Adrenal gland (tissue), 19 donors: Measurements from ENCODE around the gene CCNE1. TPM values are rescaled to one million over a fixed set of nuclear protein-coding genes. Genes with fewer than 3 reads are reported as not detected.

Experiments used
- DNase-seq, 7 donors: peaks; one replicate each; pipeline ENCODE4 v3.0.0-alpha.2; 2019 to 2020
- H3K27ac ChIP-seq, 5 donors: fragments of 200-600 bp; sonication (generic) in 4 of 5; 1 replicate in 3 of 5; 2 replicates in 2 of 5; pipeline versions ENCODE4 v1.5.1 to v1.8.0; 2016 to 2020; ENCODE audit warnings: mild to moderate bottlenecking in 1 of 5
- H3K27me3 ChIP-seq: fragments of 200-600 bp; 2 replicates; pipeline ENCODE4 v1.8.0; 2021
- H3K36me3 ChIP-seq, 2 donors: fragments of 200-600 bp; replicated peaks in 1 of 2; 1 replicate in 1 of 2; 2 replicates in 1 of 2; pipeline versions ENCODE4 v1.5.1 to v1.8.0; 2018 to 2022
- H3K4me1 ChIP-seq, 2 donors: fragments of 200-600 bp; replicated peaks in 1 of 2; 1 replicate in 1 of 2; 2 replicates in 1 of 2; pipeline versions ENCODE4 v1.5.1 to v1.8.0; 2018 to 2021
- H3K4me3 ChIP-seq, 4 donors: fragments of 200-600 bp; sonication (generic) in 3 of 4; one replicate each; pipeline ENCODE4 v1.5.1; 2016 to 2018
- H3K9me3 ChIP-seq, 3 donors: fragments of 200-600 bp; sonication (generic) in 1 of 3; replicated peaks in 1 of 3; 1 replicate in 2 of 3; 2 replicates in 1 of 3; pipeline versions ENCODE4 v1.5.1 to v1.8.0; 2016 to 2021
- CTCF ChIP-seq, 6 experiments: fragments of 450-650 bp in 4 of 6; fragments of 200-600 bp in 2 of 6; sonication (generic) in 1 of 6; IDR thresholded peaks; 1 replicate in 5 of 6; 2 replicates in 1 of 6; pipeline versions ENCODE4 v1.5.1 to v1.8.0; 2016 to 2021; ENCODE audit warnings: antibody characterized with exemption in 6 of 6, mild to moderate bottlenecking in 2 of 6, moderate library complexity in 1 of 6
- POLR2A ChIP-seq, 2 donors: fragments of 450-650 bp; IDR thresholded peaks; one replicate each; pipeline ENCODE4 v1.6.1; 2017; ENCODE audit warnings: antibody characterized with exemption in 2 of 2, mild to moderate bottlenecking in 2 of 2, moderate library complexity in 1 of 2
- WGBS, 4 donors: extraction: QIAGEN DNeasy Blood & Tissue Kit in 2 of 4; methylation state at CpG; one replicate each; pipeline versions ENCODE4 v1.1.5 to v1.1.7; 2013 to 2017; 5-methylcytosine and 5-hydroxymethylcytosine counted together
- intact Hi-C, 2 donors: fragments of 100-400 bp; cut with DNase I; formaldehyde crosslinking; loops; one replicate each; pipeline versions ENCODE4 v1.14.1 to v1.15.0; 2022 to 2023
- long read RNA-seq, 10 donors: library from polyadenylated mRNA in 3 of 10; unstranded in 2 of 10; stranded (forward) in 1 of 10; transcript quantifications; one replicate each; pipeline ENCODE4 v2.0.0 and lab custom pipeline, GENCODE V29; 2021 to 2026
- polyA plus RNA-seq, 3 donors: library from polyadenylated mRNA; stranded (reverse); fragments of 200-250 nt in 2 of 3; fragments of 350-450 nt in 1 of 3; fragmentation: Illumina TruSeq in 1 of 3; extraction: RNeasy Lipid Tissue Mini Kit (QIAGEN cat#74804) in 1 of 3; gene quantifications; one replicate each; pipeline ENCODE4 v1.2.3, GENCODE V29; 2013 to 2014
- total RNA-seq, 9 donors: library from RNA; depleted of rRNA in 4 of 9; stranded (reverse); fragments of >200 nt in 4 of 9; fragments of 120-200 nt in 1 of 9; fragmentation: NEBNext Ultra II Directional in 1 of 9; extraction: Animal tissue kit (Norgen Biotek cat#: 25700) in 1 of 9; gene quantifications; one replicate each; pipeline versions ENCODE4 v1.1.0 to v1.2.4, GENCODE V29; 2013 to 2023
- donor health status: healthy with polysubstance abuse.
- donor health status: Bipolar disorder and iron deficiency.
- donor health status: DM: yes; HTN: yes; CAD: no.
- donor health status: DM: no; HTN: no; CAD: no.
- donor health status: DM: no; HTN: no; CAD: no.
- donor health status: DM: yes; HTN: yes; CAD: no.

CCNE1 gene
- total RNA-seq = 10 to 100 TPM in 1 of 9 donors, 1 to 10 TPM in 8; 3.0 to 67.7 (median 7.0) TPM
- polyA plus RNA-seq = 10 to 100 TPM in 1 of 3 donors, 1 to 10 TPM in 2; 8.5 to 10.8 (median 9.5) TPM
- long read RNA-seq, donor 1, transcript CCNE1-201 (12 exons, 2,043 nt) = major isoform, 6 of 6 reads
- long read RNA-seq, donor 1, partial matches to known transcripts = 0 of 6 reads
- long read RNA-seq, donor 1, other reads (novel, unspliced or antisense) = 0 of 6 reads
- long read RNA-seq, donor 2, partial matches to known transcripts = 0 of 4 reads
- long read RNA-seq, donor 2, other reads (novel, unspliced or antisense) = 0 of 4 reads
- long read RNA-seq, donor 3, partial matches to known transcripts = 0 of 4 reads
- long read RNA-seq, donor 3, other reads (novel, unspliced or antisense) = 0 of 4 reads
- long read RNA-seq, donor 4, partial matches to known transcripts = 1 of 2 reads
- long read RNA-seq, donor 4, other reads (novel, unspliced or antisense) = 0 of 2 reads
- long read RNA-seq, donor 5, transcript CCNE1-201 (12 exons, 2,043 nt) = major isoform, 11 of 13 reads
- long read RNA-seq, donor 5, partial matches to known transcripts = 0 of 13 reads
- long read RNA-seq, donor 5, other reads (novel, unspliced or antisense) = 2 of 13 reads
- long read RNA-seq, donor 6 = 0 reads
- long read RNA-seq, donor 7, partial matches to known transcripts = 0 of 2 reads
- long read RNA-seq, donor 7, other reads (novel, unspliced or antisense) = 0 of 2 reads
- long read RNA-seq, donor 8, transcript CCNE1-201 (12 exons, 2,043 nt) = major isoform, 13 of 29 reads
- long read RNA-seq, donor 8, partial matches to known transcripts = 16 of 29 reads
- long read RNA-seq, donor 8, other reads (novel, unspliced or antisense) = 0 of 29 reads
- long read RNA-seq, donor 9, transcript CCNE1-201 (12 exons, 2,043 nt) = major isoform, 7 of 7 reads
- long read RNA-seq, donor 9, partial matches to known transcripts = 0 of 7 reads
- long read RNA-seq, donor 9, other reads (novel, unspliced or antisense) = 0 of 7 reads
- long read RNA-seq, donor 10, transcript CCNE1-201 (12 exons, 2,043 nt) = major isoform, 9 of 9 reads
- long read RNA-seq, donor 10, partial matches to known transcripts = 0 of 9 reads
- long read RNA-seq, donor 10, other reads (novel, unspliced or antisense) = 0 of 9 reads

DNA sequence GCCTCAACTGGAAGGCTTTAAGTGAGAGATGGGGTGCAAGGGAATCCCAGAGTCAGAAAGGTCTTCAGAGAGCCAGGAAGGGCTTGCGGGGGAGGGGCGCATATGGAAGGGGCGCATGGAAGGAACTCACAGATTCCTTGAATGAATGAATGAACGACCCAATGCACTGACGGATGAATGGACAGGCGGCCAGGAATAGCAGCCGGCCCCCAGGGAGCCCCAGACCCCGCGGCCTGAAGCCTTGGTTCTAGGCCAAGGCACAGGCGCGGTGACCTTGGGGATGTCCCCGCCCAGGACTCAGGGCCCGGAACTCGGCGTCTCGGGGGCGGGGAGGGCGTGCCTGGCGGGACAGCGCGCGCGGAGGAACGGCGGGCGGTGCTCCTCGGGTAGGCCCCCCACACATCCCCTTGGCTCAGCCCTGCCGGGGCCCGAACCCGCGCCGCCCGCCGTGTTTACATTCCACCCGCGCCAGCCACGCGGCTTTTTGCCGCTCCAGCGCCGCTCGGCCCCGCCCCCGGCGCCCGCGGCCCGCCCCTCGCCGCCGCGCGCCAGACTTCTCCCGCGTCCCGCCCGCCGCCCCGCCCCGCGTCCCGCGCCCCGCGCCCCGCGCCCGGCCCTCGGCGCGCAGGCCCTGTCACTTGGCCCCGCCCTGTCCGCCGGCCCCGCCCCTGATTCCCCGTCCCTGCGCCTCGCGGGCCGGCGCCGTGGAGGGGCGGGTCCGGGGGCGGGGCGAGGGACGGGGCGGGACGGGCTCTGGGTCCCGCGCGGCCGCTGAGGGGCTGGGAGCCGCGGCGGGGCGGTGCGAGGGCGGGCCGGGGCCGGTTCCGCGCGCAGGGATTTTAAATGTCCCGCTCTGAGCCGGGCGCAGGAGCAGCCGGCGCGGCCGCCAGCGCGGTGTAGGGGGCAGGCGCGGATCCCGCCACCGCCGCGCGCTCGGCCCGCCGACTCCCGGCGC is at the start of gene CCNE1:
TSS of gene CCNE1 (plus strand) at position 867 of the 955 bp plus-strand sequence. CDS start 565 bp downstream, outside the sequence.
- no peaks in the 10 kb centered on the region for H3K9me3 ChIP-seq
- H3K4me1 ChIP-seq = peaks cover 10 to 18% of the 10 kb centered on the region in 2 donors
- H3K27me3 ChIP-seq = no peaks in the 10 kb centered on the region
- DNase-seq = peak; percentile 90 to 97 (median 96)
- H3K27ac ChIP-seq = peak within 1 kb of the TSS in 3 of 5 donors; percentile 51 to 88 (median 57)
- H3K36me3 ChIP-seq = no peaks in the 10 kb centered on the region
- TF ChIP-seq CTCF (IDR thresholded peaks at IDR 0.05) (peak in 1 of 6 experiments; percentile 5), POLR2A (IDR thresholded peaks at IDR 0.05) (peak; percentile 32 to 34)
- WGBS, 4 donors = 1 to 12% (median 4%) methylated on average over 9 to 123 of the region's 125 CpGs
- intact Hi-C loops = loop anchor here in 1 of 2 donors (5.0 kb wide), 1 partner anchor 36 kb away; no protein-coding TSS in a partner anchor
- peak within 1 kb of the TSS in 2 of 4 donors; percentile 28 to 90 for H3K4me3 ChIP-seq

GRCh38 chr19:29763196-29763595 is 48.6 kb upstream of the CCNE1 start:
- Histone ChIP-seq H3K4me1 (no peaks in the 10 kb centered on the region), H3K27me3 (no peaks in the 10 kb centered on the region), H3K27ac (no peak overlapping the region), H3K9me3 (no peaks in the 10 kb centered on the region), H3K4me3 (no peak overlapping the region), H3K36me3 (no peaks in the 10 kb centered on the region)
- 87 to 92% (median 91%) methylated on average over 4 of the region's 4 CpGs for WGBS, 4 donors
- intact Hi-C loops = no loop called here
- DNase-seq = no peak
- no peak for TF ChIP-seq CTCF (IDR thresholded peaks at IDR 0.05)
- no peak for TF ChIP-seq POLR2A (IDR thresholded peaks at IDR 0.05)

- H3K9me3 ChIP-seq = no peaks in the 10 kb centered on the region
- H3K4me1 ChIP-seq = no peaks in the 10 kb centered on the region
- intact Hi-C loops = no loop called here
- no peaks in the 10 kb centered on the region for H3K27me3 ChIP-seq
- H3K27ac ChIP-seq = no peak overlapping the region
- no peaks in the 10 kb centered on the region for H3K36me3 ChIP-seq
- TF ChIP-seq POLR2A (IDR thresholded peaks at IDR 0.05) (no peak), CTCF (IDR thresholded peaks at IDR 0.05) (no peak)
- H3K4me3 ChIP-seq = no peak overlapping the region
- 90 to 92% (median 91%) methylated on average over 8 of the region's 8 CpGs for WGBS, 4 donors
- DNase-seq = no peak
Observed at GRCh38 chr19:29764361-29764760, 47.4 kb upstream of the CCNE1 start.
